Common myeloid progenitor, CD34-positive (primary cell): ENCODE results near the gene SERPINB1.

Experiments used
- CTCF ChIA-PET: fragments of 350-600 bp; sonication (Branson Sonifier 250); formaldehyde crosslinking; loops from one replicate; lab custom pipeline; 2021; ENCODE audit warnings: antibody characterized with exemption; lab: Charles Lee
- POLR2A ChIA-PET: fragments of 350-600 bp; sonication (Branson Sonifier 250); formaldehyde crosslinking; loops from one replicate; lab custom pipeline; 2021; ENCODE audit warnings: antibody characterized with exemption; lab: Charles Lee
- DNase-seq, 3 donors: peaks; one replicate each; pipeline versions ENCODE4 v3.0.0 to v3.0.0-alpha.2; 2013
- H3K27ac ChIP-seq, 2 experiments: 1 replicate in 1 of 2; 2 replicates in 1 of 2; pipeline ENCODE4 v1.7.0; 2013; ENCODE audit warnings: inconsistent platforms in 2 of 2, low read length in 2 of 2, mild to moderate bottlenecking in 2 of 2, low read depth in 1 of 2, moderate library complexity in 1 of 2; ENCODE audit not compliant: severe bottlenecking in 2 of 2, insufficient read depth in 1 of 2, poor library complexity in 1 of 2
- H3K27me3 ChIP-seq, 5 experiments: replicated peaks in 2 of 5; 1 replicate in 3 of 5; 2 replicates in 2 of 5; pipeline versions ENCODE4 v1.6.1 to v1.7.0; 2013; ENCODE audit warnings: low read length in 4 of 5, mild to moderate bottlenecking in 2 of 5, moderate library complexity in 2 of 5, inconsistent platforms in 1 of 5; ENCODE audit not compliant: insufficient read depth in 5 of 5, control insufficient read depth in 4 of 5
- H3K36me3 ChIP-seq, 4 experiments: 1 replicate in 2 of 4; 2 replicates in 2 of 4; pipeline versions ENCODE4 v1.6.1 to v1.7.0; 2013; ENCODE audit warnings: low read length in 3 of 4, control low read depth in 1 of 4, mild to moderate bottlenecking in 1 of 4; ENCODE audit not compliant: control insufficient read depth in 4 of 4, insufficient read depth in 4 of 4
- H3K4me1 ChIP-seq, 4 experiments: 1 replicate in 3 of 4; 2 replicates in 1 of 4; pipeline versions ENCODE4 v1.6.1 to v1.7.1; 2013; ENCODE audit warnings: low read length in 3 of 4, mild to moderate bottlenecking in 3 of 4, control low read depth in 1 of 4, inconsistent platforms in 1 of 4, moderate library complexity in 1 of 4; ENCODE audit not compliant: control insufficient read depth in 4 of 4, insufficient read depth in 4 of 4; ENCODE audit errors: control extremely low read depth in 1 of 4
- H3K4me3 ChIP-seq, 7 experiments: 1 replicate in 4 of 7; 2 replicates in 3 of 7; pipeline versions ENCODE4 v1.5.1 to v1.7.0; 2013; ENCODE audit warnings: mild to moderate bottlenecking in 7 of 7, low read length in 6 of 7, moderate library complexity in 6 of 7, inconsistent platforms in 2 of 7, low read depth in 2 of 7, control low read depth in 1 of 7; ENCODE audit not compliant: insufficient read depth in 4 of 7, control insufficient read depth in 1 of 7; ENCODE audit errors: extremely low read depth in 1 of 7
- H3K9me3 ChIP-seq, 5 experiments: 1 replicate in 4 of 5; 2 replicates in 1 of 5; pipeline versions ENCODE4 v1.6.1 to v1.7.1; 2013; ENCODE audit warnings: low read length in 4 of 5, mild to moderate bottlenecking in 2 of 5, inconsistent platforms in 1 of 5, low read depth in 1 of 5, moderate library complexity in 1 of 5; ENCODE audit not compliant: control insufficient read depth in 4 of 5, insufficient read depth in 2 of 5; ENCODE audit errors: control extremely low read depth in 1 of 5
- WGBS: methylation state at CpG from one replicate; pipeline ENCODE4 v1.1.5; 2013; ENCODE audit not compliant: insufficient coverage; 5-methylcytosine and 5-hydroxymethylcytosine counted together

The SERPINB1 gene

DNA sequence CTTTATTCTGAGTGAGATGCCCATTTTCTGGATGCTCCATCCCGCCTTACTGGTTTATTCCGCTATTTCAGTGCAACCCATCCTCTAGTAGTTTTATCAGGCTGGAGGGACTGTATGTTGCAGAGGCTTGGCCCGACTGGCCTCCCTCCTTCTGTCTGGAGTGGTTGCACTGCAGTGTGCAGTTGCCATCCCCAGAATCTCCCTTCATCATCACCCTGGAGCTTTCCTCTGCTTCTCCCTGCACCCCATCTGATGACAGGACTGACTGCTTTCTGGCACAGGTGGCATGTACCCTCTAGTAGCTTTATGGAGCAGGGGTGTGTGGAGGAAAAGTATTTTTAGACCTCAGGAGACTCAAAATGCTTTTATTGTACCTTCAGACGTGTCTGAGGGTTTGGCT lies 55.4 kb downstream of the SERPINB1 start:
- 90% methylated on average over 4 of the region's 4 CpGs for WGBS
- peaks cover 15 to 69% (median 52%) of the 10 kb centered on the region in 4 experiments for H3K4me1 ChIP-seq
- peaks cover 0 to 60% (median 27%) of the 10 kb centered on the region in 4 experiments for H3K36me3 ChIP-seq
- no peak overlapping the region for H3K4me3 ChIP-seq
- no peak for DNase-seq
- CTCF ChIA-PET: interaction anchor here (6.6 to 12.0 kb wide), 2 partner anchors 16 to 56 kb away, joined by 50 to 192 read pairs; partner anchors contain the start of genes SERPINB1 and WRNIP1
- POLR2A ChIA-PET: interaction anchor here (0.9 kb wide), 1 partner anchor 21 kb away, joined by 3 read pairs; the partner anchor contains the start of gene WRNIP1
- H3K27me3 ChIP-seq: no peaks in the 10 kb centered on the region
- peak overlapping the region in 1 of 2 experiments; percentile 44 for H3K27ac ChIP-seq
- no peaks in the 10 kb centered on the region for H3K9me3 ChIP-seq

- H3K9me3 ChIP-seq: no peaks in the 10 kb centered on the region
- ChIA-PET POLR2A (interaction anchor here (1.2 kb wide), 1 partner anchor 55 kb away, joined by 3 read pairs; no protein-coding TSS in a partner anchor), CTCF (interaction anchor here (0.6 to 12.0 kb wide), 13 partner anchors 8 to 282 kb away, joined by 3 to 192 read pairs (median 5); partner anchors contain the start of genes SERPINB1 and WRNIP1)
- no peak for DNase-seq
- WGBS: 90% methylated on average over 7 of the region's 7 CpGs
- H3K4me3 ChIP-seq: peak overlapping the region in 1 of 7 experiments; percentile 38
- no peaks in the 10 kb centered on the region for H3K27me3 ChIP-seq
- H3K36me3 ChIP-seq: peaks cover 0 to 72% (median 36%) of the 10 kb centered on the region in 4 experiments
- peaks cover 15 to 58% (median 40%) of the 10 kb centered on the region in 4 experiments for H3K4me1 ChIP-seq
- H3K27ac ChIP-seq: peak overlapping the region in 1 of 2 experiments; percentile 78
Observed at GRCh38 chr6:2784930-2785329, 56.7 kb downstream of the SERPINB1 start.

DNA sequence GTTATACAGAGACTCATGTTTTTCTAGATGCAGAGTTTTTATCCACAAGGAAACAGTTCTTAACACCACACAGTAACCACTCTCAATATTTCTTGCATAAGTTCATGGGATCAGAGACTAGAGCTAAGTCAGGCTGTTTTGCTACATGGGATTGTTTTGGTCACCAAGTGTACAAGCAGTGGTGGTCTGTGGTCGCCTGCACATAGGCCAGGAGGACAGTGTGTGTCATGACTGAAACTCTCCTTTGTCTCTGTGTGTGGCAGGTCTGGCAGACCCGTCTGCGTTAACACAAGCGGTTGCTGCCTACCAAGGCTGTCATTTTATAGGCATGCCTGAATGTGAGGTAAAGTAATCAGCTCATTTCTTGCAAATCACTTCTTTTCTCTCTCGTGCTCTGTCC lies 57.6 kb downstream of the SERPINB1 start:
- Histone ChIP-seq H3K4me3 (peak overlapping the region in 4 of 7 experiments; percentile 0 to 30 (median 14)), H3K27me3 (no peaks in the 10 kb centered on the region), H3K27ac (peak overlapping the region; percentile 71 to 78), H3K9me3 (no peaks in the 10 kb centered on the region), H3K4me1 (peaks cover 15 to 55% (median 39%) of the 10 kb centered on the region in 4 experiments), H3K36me3 (peaks cover 0 to 79% (median 42%) of the 10 kb centered on the region in 4 experiments)
- DNase-seq: peak in 2 of 3 donors; percentile 52 to 68
- POLR2A ChIA-PET: interaction anchor here (0.6 to 1.6 kb wide), 6 partner anchors 18 to 279 kb away, joined by 3 to 5 read pairs (median 3); partner anchors contain the start of genes SERPINB1 and WRNIP1
- 61% methylated on average over 2 of the region's 5 CpGs for WGBS
- CTCF ChIA-PET: interaction anchor here (0.8 to 12.0 kb wide), 21 partner anchors 9 to 231 kb away, joined by 3 to 192 read pairs (median 4); partner anchors contain the start of genes SERPINB1 and WRNIP1

GRCh38 chr6:2783188-2783963 lies 58.3 kb downstream of the SERPINB1 start:
- ChIA-PET POLR2A (interaction anchor here (0.6 to 1.6 kb wide), 7 partner anchors 14 to 280 kb away, joined by 3 to 5 read pairs (median 3); partner anchors contain the start of genes SERPINB1 and WRNIP1), CTCF (interaction anchor here (0.7 to 12.0 kb wide), 29 partner anchors 8 to 232 kb away, joined by 3 to 192 read pairs (median 4); partner anchors contain the start of genes MYLK4, SERPINB1 and WRNIP1)
- Histone ChIP-seq H3K27me3 (no peaks in the 10 kb centered on the region), H3K9me3 (no peaks in the 10 kb centered on the region), H3K27ac (peak overlapping the region; percentile 71 to 78), H3K36me3 (peaks cover 5 to 86% (median 44%) of the 10 kb centered on the region in 4 experiments), H3K4me3 (peak overlapping the region in 3 of 7 experiments; percentile 30 to 49 (median 46)), H3K4me1 (peaks cover 15 to 55% (median 39%) of the 10 kb centered on the region in 4 experiments)
- DNase-seq: peak; percentile 75 to 95 (median 90)
- 13% methylated on average over 11 of the region's 19 CpGs for WGBS

DNA sequence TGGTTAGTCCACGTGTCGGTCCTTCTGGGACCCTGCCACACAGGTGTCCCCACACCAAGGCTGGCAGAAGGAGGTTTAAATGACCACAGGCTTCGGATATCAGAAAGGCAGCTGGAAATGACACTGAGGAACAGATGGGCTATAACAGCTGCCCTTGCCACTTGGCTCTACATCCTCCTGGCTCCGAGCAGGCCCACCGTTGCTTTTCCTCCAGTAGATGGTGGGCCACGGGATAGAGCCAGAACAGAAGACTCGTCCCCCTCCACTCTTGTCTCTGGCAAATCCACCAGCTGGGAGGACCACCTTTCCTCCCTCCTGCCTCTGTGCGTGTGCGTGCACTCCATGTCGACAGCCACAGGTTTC lies 58.9 kb downstream of the SERPINB1 start:
- Histone ChIP-seq H3K9me3 (no peaks in the 10 kb centered on the region), H3K4me3 (peak overlapping the region in 3 of 7 experiments; percentile 30 to 49 (median 46)), H3K27ac (peak overlapping the region; percentile 46 to 76), H3K27me3 (no peaks in the 10 kb centered on the region), H3K4me1 (peaks cover 15 to 58% (median 39%) of the 10 kb centered on the region in 4 experiments), H3K36me3 (peaks cover 6 to 88% (median 46%) of the 10 kb centered on the region in 4 experiments)
- ChIA-PET CTCF (interaction anchor here (0.7 to 12.0 kb wide), 21 partner anchors 9 to 206 kb away, joined by 3 to 192 read pairs (median 4); partner anchors contain the start of genes MYLK4, SERPINB1 and WRNIP1), POLR2A (interaction anchor here (0.5 to 1.6 kb wide), 7 partner anchors 14 to 228 kb away, joined by 3 to 5 read pairs (median 3); partner anchors contain the start of genes SERPINB1 and WRNIP1)
- WGBS: 19% methylated on average over 10 of the region's 10 CpGs
- peak in 2 of 3 donors; percentile 52 to 66 for DNase-seq

DNA sequence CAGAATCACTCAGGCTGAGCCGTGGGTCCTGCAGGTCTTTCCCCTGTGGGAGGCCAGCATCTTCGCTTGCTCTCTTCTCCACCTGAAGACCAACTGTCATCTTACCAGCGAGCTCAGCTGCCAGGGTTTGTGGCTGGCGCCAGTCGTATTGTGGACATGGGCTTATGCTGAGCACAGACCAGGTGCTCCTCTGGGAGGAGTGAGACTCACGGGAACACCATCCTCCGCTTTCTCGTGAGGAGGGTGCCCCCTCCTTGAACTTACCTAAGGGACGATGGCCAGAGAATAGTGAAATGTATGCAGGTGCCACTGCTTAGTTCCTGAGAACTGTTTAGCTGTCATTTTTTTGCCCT lies 59.3 kb downstream of the SERPINB1 start:
- Histone ChIP-seq H3K4me3 (no peak overlapping the region), H3K36me3 (peaks cover 6 to 88% (median 48%) of the 10 kb centered on the region in 4 experiments), H3K27me3 (no peaks in the 10 kb centered on the region), H3K4me1 (peaks cover 15 to 60% (median 39%) of the 10 kb centered on the region in 4 experiments), H3K9me3 (no peaks in the 10 kb centered on the region), H3K27ac (peak overlapping the region; percentile 46 to 76)
- ChIA-PET CTCF (interaction anchor here (0.7 to 12.0 kb wide), 12 partner anchors 9 to 207 kb away, joined by 3 to 192 read pairs (median 5); partner anchors contain the start of genes SERPINB1 and WRNIP1), POLR2A (interaction anchor here (0.5 to 1.4 kb wide), 3 partner anchors 50 to 228 kb away, joined by 3 to 4 read pairs (median 3); no protein-coding TSS in a partner anchor)
- no peak for DNase-seq
- WGBS: 86% methylated on average over 8 of the region's 9 CpGs
